GM18511 (cell line): Measurements from ENCODE around the gene SULT2B1.
"Not testable (repeated sequence)": the region's sequence is repeated elsewhere in the genome, so short reads cannot be mapped to it uniquely, and the experiment has no call there.

Source experiments
- ATAC-seq: cut with Tn5 transposase; IDR thresholded peaks from one replicate; pipeline ENCODE4 v1.9.1; 2021; ENCODE audit warnings: mild to moderate bottlenecking, moderate library complexity; ENCODE audit not compliant: unreplicated experiment

The SULT2B1 gene

DNA sequence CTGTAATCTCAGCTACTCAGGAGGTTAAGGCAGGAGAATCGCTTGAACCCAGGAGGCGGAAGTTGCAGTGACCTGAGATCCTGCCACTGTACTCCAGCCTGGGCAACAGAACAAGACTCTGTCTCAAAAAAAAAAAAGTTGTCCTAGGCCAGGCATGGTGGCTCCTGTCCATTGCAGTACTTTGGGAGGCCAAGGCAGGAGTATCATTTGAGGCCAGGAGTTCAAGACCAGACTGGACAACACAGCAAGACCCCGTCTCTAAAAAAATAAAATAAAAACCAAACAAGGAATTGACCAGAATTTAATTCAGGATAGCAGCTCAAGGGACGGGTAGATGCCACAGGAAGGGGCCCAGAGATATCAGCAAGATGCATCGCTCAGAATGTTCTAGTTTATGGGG, 4.9 kb downstream of the SULT2B1 start:
- no peak for ATAC-seq

DNA sequence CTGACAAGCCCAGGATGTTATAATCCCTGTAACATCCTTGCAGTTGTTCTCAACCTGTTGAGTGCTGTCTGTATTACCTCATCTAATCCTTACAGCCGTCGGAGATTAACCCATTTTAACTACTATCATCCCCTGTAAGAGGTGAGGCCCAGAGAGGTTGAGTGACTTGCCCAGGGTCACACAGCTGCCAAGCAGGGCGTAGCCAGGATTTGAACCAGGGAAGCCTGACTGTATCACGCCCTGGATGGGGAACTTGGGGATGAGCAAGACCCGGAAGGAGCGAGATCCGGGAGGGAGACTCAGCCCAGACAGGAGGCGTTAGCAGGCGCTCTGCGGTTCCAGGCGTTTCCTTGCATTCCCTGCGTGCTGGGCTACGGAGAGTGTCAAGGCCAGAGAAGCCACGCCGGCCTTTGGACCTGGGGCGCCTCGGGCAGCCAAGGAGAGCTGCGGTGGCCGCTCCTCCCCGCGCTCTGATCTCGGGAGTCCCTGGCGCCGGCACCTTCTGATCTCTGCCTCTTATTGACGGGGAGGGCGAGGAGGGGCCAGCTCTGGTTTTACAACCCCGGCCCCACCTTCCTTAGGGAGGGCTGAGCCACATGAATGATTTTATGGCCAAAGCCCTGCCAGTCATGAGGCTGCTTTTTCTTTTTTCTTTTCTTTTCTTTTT, 6.2 kb downstream of the SULT2B1 start:
- ATAC-seq: no peak

DNA sequence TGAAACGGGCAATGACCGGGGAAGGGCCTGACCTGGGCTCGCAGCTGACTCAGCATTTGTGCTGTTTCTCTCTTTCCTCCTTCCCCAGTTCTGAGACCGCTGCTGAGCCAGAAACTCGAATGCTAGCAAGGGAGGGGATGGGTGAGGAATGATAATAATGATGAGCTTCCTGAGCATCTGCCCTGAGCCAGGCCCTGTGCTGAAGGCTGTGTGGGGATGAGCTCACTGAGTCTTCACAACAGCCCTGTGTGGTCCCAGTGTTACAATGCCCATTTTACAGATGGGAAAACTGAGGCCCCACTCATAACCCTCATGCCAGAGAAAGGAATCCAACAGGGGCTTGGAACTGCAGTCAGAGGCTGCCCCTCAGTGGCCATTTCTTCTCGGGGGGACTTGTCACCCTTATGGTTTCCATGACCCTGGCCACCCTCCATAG, 8.1 kb downstream of the SULT2B1 start:
- ATAC-seq: no peak

DNA sequence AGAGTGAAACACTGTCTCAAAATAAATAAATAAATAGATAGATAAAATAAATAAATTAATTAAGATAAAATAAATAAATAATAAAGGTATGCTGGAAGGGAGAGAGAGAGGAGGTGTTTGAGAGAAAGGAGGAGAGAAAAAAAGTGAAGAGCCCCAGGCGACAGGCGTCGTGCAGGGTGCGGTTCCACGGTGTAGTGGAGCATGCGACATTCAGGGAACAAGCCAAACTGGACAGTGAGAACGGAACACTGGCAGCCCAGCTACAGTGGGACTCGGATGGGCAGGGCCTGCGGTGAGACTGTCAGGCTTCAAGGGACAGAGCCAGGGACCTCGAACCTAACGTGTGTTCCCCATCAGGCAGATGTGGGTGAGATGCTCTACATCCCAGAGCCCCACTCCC, 9.4 kb downstream of the SULT2B1 start:
- ATAC-seq: no peak

DNA sequence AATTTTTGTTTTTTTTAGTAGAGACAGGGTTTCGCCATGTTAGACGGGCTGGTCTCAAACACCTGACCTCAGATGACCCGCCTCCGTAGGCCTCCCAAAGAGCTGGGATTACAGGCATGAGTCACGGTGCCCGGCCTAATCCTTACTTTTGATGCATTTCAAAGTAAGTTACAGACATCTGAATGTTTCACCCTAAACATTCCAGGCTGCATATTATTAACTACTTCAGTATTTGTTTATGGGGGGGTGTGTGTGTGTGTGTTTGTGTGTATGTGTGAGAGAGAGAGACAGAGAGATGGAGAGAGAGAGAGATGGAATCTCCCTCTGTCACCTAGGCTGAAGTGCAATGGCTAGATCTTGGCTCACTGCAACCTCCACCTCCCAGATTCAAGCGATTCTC, 13.1 kb downstream of the SULT2B1 start:
- no peak for ATAC-seq

DNA sequence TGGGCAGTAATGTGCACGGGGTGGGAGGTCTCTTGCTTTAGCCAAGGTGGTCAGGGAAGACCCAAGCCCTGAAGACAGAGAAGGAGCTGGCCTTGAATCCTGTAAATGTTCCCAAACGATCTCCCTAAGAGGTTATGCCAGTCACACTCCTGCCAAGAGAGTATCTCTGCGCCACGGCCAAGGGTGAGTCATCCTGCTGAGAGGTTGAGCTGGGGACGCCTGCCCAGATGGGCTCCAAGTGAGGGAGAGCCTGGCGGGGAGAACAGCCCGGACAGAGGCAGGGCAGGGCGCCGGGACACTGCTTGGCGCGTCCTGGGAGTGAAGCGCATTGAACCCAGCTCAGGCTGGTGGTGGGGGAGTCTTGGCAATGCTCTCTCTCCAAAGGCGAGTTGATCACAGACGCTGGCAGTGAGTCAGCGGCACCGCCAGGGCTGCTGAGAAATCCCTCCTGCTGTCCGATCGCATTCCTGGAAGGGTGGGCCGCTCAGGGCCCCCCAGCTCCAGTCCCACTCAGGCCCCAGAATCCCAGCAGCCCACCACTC, 16.4 kb downstream of the SULT2B1 start:
- no peak for ATAC-seq

DNA sequence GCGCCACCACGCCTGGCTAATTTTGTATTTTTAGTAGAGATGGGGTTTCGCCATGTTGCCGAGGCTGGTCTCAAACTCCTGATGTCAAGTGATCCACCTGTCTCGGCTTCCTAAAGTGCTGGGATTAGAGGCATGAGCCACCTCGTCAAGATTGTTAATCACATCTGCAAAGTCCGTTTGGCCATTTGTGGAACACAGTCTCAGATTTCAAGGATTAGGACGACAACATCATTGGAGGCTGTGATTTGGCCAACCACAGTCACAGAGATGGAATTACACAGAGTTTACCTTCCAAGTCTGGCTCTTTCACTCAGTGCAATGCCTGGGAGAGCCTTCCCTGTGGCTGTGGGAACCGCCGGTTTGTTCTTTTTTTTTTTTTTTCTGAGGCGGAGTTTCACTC, 17.8 kb downstream of the SULT2B1 start:
- no peak for ATAC-seq

DNA sequence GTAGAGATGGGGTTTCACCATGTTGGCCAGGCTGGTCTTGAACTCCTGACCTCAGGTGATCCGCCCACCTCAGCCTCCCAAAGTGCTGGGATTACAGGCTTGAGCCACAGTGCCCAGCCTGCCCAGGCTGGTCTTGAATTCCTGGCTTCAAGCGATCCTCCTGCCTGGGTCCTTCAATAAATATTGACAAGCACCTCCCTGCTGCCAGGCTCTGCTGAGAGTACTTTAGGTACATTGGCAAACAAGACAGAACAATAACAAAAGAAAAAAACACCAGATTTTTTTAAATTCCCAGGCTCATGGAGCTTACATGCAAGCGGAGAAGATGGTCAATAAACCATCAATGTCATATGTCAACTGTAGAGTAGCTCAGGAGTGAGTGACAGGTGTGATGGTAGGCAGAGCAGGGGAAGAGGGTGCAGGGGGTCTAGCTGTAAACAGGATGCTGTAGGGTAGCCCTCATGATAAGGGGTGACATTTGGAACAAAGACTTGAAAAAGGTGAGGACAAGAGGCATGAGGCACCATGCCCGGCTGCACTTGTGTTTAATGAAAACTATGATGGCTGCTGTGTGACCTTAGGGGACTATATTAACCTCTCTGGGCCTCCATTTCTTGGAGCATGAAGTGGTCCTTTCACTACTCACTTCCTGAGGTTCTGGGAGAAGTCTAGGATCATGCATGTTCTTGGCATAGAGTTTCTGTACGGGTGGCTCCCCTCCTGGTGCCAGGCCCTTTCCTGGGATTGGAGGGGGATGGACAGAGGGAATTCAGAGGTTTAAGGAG, 19.6 kb downstream of the SULT2B1 start:
- ATAC-seq: no peak

DNA sequence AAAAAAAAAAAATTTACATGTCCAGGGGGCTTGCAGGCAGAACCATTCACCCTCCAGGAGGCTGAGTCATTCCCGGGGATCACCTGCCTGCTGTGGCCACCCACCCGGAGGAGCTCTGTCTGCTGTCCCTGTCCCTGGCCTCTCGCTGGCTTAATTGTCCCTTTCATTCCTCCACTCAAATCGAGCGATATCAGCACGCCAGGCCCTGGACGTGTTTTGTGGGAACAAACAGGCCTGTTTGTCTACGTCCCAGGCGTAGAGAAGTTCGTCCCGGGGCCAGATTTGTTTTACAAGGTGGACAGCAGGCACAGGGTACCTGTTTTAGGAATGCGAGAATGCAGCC, 21.2 kb downstream of the SULT2B1 start:
- ATAC-seq: no peak

DNA sequence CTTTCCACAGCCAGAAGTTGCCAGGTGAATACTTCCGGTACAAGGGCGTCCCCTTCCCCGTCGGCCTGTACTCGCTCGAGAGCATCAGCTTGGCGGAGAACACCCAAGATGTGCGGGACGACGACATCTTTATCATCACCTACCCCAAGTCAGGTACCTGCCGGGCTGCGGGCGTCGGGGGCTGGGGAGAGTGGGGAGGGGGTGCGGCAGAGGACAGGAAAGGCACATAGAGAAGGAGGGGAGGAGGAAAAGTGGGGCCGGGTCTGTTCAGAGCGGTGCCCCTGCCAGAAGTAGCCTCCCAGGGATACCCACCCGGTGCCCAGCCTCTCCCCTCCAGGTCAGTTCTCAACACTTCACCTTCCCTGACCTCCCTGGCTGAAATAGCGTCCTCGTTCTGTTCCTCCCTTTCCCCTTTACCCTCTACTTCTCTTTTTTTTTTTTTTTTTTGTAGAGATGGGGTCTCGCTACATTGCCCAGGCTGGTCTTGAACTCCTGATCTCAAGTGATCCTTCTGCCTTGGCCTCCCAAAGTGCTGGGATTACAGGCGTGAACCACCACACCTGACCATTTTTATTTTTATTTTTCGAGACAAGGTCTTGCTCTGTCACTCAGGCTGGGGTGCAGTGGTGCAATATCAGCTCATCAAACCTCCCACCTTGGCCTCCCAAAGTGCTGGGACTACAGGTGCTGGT, 24.1 kb downstream of the SULT2B1 start:
- no peak for ATAC-seq

DNA sequence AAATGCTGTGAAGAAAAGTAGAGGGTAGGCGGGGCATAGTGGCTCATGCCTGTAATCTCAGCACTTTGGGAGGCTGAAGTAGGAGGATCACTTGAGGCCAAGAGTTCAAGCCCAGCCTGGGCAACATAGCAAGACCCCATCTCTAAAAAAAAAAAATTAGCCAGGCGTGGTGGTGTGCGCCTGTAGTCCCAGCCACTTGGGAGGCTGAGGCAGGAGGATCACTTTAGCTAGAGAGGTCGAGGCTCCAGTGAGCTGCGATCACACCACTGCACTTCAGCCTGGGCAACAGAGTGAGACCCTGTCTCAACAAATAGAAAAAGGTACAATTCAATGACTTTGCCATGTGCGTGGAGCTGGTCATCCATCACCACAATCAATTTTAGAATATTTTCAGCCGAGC, 25.9 kb downstream of the SULT2B1 start:
- ATAC-seq: not testable (repeated sequence)

DNA sequence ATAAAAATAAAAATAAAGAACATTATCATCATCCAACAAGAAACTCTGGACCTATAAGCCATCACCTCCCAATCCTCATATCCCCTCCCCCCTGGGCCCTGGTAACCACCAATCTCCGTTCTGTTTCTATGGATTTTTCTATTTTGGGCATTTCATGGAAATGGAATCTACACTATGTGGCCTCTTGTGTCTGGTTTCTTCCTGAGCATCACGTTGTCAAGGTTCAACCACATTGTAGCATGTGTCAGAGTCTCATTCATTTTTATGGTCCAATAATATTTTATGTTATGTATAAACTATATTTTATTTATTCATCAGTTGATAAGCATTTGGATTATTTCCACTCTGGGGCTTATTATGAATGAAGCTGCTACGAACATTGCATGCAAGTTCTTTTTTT, 26.9 kb downstream of the SULT2B1 start:
- no peak for ATAC-seq

DNA sequence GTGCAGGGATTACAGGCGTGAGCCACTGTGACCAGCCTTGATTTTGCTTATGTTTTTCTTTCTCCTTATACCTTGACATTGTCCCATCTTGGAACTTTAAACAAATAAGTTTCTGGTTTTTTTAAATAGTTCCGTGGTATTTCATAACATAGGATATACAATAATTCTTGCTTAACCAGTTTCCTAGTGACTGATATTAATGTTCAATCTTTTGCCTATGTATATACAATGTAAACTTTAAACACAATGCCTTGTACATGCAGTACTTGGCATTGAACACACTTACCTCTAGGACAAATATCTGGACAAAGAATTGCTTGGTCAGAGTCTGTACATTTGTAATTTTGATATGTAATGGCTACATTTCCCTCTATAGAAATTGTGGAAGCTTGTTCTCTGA, 30.2 kb downstream of the SULT2B1 start:
- no peak for ATAC-seq

DNA sequence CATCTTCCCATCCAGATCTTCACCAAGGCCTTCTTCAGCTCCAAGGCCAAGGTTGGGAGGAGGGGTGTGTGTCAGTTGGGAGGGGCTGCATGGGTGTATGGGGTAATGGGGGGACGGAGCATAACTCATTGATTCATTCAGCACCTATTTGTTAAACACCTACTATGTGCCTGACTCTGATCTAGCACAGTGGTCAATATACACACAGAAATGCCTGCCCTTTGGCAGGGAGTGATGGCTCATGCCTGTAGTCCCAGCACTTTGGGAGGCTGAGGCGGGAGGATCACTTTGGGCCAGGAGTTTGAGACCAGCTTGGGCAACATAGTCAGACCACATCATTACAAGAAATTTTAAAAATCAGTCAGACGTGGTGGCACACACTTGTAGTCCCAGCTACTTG, 35.4 kb downstream of the SULT2B1 start:
- no peak for ATAC-seq

DNA sequence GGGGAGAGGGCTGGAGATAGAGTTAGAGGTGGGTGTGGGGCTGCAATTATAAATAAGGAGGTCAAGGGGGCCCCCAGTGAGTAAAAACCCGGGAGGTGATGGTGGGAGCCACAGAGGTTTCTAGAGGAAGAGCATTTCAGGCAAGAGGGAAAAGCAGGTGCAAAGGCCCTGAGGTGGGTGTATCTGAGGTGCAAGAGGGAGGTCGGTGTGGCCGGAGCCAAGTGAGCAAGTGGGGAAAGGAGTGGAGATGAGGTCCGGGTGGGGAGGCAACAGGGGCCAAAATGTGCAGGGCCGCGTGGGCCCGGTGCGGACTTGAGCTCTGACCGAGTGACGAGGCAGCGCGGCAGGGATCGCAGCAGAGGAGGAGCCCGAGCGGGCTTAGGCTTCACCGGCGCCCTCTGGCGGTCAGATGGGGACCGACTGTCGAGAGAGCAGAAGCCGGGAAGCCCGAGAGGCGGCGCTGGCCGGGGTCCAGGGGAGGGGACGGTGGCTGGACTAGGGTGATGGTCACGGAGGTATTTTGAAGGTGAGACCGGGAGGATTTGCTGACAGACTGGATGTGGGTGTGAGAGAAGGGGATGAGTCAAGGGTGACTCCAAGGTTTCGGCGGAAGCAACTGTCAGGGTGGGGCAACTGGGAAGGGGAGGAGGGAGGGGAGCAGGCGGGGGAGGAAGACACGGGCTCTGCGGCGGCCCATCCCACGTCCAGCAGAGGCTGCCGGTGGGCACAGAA, 36.9 kb downstream of the SULT2B1 start:
- no peak for ATAC-seq

DNA sequence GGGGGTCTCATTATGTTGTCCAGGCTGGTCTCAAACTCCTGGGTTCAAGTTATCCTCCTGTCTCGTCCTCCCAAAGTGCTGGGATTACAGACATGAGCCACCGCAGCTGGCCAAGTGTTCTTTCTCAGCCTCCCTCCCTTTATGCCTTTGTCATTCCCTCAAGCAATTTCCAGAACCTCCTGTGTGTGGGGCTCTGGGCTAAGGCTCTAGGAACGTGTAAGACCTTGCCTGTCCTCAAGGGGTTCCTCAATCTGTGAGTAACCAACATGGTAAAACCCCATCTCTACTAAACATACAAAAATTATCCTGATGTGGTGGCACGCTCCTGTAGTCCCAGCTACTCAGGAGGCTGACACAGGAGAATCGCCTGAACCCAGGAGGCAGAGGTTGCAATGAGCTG, 39.0 kb downstream of the SULT2B1 start:
- no peak for ATAC-seq

DNA sequence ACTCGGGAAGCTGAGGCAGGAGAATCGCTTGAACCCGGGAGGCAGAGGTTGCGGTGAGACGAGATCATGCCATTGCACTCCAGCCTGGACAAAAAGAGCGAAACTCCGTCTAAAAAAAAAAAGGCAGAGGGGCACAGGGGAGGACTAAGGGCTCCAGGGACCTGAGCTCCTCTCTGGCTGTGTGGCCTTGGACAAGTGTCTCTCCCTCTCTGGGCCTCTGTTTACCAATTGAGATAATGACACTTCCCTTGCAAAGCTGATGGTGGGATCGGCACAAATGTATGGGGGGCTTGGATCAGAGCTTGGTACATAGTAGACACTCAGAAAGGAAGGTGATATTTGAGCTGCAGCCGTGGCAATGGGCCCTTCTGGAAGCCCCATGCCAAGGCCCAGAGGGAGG, 43.2 kb downstream of the SULT2B1 start:
- no peak for ATAC-seq

DNA sequence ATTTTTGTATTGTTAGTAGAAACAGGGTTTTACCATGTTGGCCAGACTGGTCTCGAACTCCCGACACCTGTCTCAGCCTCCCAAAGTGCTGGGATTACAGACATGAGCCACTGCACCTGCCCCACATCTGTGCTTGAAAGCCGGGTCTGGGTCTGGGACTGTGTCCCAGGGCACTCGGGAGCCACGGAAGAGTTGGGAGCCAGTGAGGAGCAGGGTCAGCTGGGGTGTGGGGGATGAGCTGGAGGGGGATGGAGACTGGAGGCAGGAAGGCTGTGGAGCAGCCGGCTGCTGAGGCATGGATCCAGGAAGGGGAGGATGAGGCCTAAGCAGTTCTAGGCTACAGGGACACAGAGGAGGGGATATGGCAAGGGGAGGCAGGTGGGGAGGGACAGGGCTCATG, 43.9 kb downstream of the SULT2B1 start:
- no peak for ATAC-seq

DNA sequence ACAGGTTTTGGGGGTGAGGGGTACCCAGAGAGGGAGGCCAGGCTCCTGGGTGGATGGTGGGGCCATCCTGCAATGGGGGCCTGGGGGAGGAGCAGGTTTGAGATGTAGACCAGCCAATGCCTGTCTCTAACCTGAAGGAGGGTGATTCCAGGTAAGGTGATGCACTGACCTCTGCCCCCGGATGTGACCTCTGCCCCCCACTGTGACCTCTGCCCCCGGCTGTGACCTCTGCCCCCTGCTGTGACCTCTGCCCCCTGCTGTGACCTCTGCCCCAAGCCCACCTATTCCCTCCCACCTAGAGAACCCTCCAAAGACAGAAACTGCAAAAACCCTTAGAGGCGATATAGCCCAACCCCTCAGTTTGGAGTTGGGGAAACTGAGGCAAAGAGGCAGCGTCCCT, 44.3 kb downstream of the SULT2B1 start:
- no peak for ATAC-seq

DNA sequence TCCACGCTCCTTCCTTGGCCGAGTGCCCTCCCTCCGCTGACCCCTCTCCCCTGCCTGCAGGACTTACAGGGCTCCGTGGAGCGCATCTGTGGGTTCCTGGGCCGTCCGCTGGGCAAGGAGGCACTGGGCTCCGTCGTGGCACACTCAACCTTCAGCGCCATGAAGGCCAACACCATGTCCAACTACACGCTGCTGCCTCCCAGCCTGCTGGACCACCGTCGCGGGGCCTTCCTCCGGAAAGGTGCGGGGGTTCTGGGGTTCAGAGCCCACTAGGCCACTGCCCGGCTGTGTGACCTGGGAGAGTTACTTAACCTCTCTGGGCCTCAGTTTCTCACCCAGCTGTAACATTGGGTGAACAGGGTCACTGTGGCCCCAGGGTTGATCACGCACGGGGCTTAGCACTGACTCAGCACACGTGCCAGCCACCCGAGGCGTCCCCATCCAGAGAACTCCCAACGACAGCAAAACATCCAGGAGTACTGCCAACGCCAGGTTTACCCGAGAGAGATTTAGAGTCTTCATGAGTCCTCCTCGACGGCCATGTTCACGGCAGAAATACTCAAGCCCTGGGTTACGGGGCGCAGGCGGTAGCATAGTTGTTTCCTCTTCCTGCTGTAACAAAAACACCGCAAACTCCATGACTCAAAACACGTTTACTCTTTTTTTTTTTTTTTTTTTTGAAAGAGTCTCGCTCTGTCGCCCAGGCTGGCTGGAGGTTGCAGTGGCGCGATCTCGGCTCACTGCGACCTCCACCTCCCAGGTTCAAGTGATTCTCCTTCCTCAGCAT, 44.9 kb downstream of the SULT2B1 start:
- ATAC-seq: no peak
